Tibial nerve (tissue), 4 donors: ENCODE measurements around the gene GID4. TPM values are rescaled to one million over a fixed set of nuclear protein-coding genes. Genes with fewer than 3 reads are reported as not detected.

Experiments used
- DNase-seq, 2 donors: peaks; one replicate each; pipeline ENCODE4 v3.0.0-alpha.2; 2019; ENCODE audit warnings: low spot score in 2 of 2
- H3K27ac ChIP-seq, 4 donors: fragments of 200-600 bp; sonication (generic) in 3 of 4; one replicate each; pipeline ENCODE4 v1.5.1; 2017 to 2019; ENCODE audit warnings: mild to moderate bottlenecking in 1 of 4
- H3K27me3 ChIP-seq, 2 donors: fragments of 200-600 bp; sonication (generic) in 1 of 2; one replicate each; pipeline versions ENCODE4 v1.5.1 to v1.6.0; 2017 to 2019
- H3K36me3 ChIP-seq, 3 donors: fragments of 200-600 bp; sonication (generic); one replicate each; pipeline ENCODE4 v1.5.1; 2018 to 2019
- H3K4me1 ChIP-seq, 4 donors: fragments of 200-600 bp; sonication (generic) in 3 of 4; one replicate each; pipeline ENCODE4 v1.5.1; 2017 to 2019
- H3K4me3 ChIP-seq, 4 donors: fragments of 200-600 bp; sonication (generic) in 3 of 4; one replicate each; pipeline ENCODE4 v1.5.1; 2017 to 2019; ENCODE audit warnings: mild to moderate bottlenecking in 1 of 4, moderate library complexity in 1 of 4
- H3K9me3 ChIP-seq, 4 donors: fragments of 200-600 bp; sonication (generic) in 3 of 4; one replicate each; pipeline ENCODE4 v1.5.1; 2017 to 2019
- EP300 ChIP-seq, 2 donors: sonication (generic); formaldehyde crosslinking; IDR thresholded peaks; one replicate each; pipeline ENCODE4 v1.6.1; 2017; ENCODE audit warnings: antibody characterized with exemption in 2 of 2, mild to moderate bottlenecking in 1 of 2
- POLR2A ChIP-seq, 2 donors: fragments of 450-650 bp; IDR thresholded peaks; one replicate each; pipeline ENCODE4 v1.6.1; 2017; ENCODE audit warnings: antibody characterized with exemption in 2 of 2, mild to moderate bottlenecking in 2 of 2, moderate library complexity in 2 of 2
- WGBS, 2 donors: methylation state at CpG; one replicate each; pipeline ENCODE4 v1.1.5; 2018; 5-methylcytosine and 5-hydroxymethylcytosine counted together
- total RNA-seq, 4 donors: library from RNA; depleted of rRNA; stranded (reverse); fragments of >200 nt; gene quantifications; one replicate each; pipeline ENCODE4 v1.1.0, GENCODE V29; 2016
- TF ChIP-seq, protein P1 (sequence below), 5 experiments: fragments of 200-600 bp in 3 of 5; fragments of 450-650 bp in 2 of 5; sonication (generic) in 3 of 5; IDR thresholded peaks; one replicate each; pipeline ENCODE4 v1.5.1; 2016 to 2019; ENCODE audit warnings: antibody characterized with exemption in 5 of 5, mild to moderate bottlenecking in 3 of 5, moderate library complexity in 2 of 5

GID4 gene
- total RNA-seq, 4 donors from 2014 or later, result 13.2 to 19.4 (median 16.0) TPM

DNA sequence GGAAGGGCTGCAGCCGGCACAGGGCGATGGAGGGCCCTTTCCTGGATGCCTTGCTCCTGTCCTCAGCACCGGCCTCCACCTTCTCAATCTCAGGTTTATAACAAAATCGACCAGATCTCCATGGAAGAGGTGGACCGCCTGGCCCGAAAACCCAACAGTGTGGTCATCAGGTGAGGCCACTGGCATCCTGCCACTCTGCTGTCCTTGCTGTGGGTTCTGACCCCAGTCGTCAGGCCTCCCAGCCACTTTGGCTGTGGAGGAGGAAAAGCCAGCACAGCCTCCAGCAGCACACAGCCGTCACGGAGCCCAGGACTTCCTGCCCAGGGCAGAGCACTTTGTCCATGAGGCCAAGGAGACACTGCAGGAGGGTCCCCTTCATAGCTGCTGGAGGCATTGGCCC, 62.6 kb downstream of the GID4 start:
- no peaks in the 10 kb centered on the region for H3K27me3 ChIP-seq
- H3K9me3 ChIP-seq, result no peaks in the 10 kb centered on the region
- no peaks in the 10 kb centered on the region for H3K4me1 ChIP-seq
- H3K4me3 ChIP-seq, result no peak overlapping the region
- H3K27ac ChIP-seq, result no peak overlapping the region
- WGBS, 2 donors, result 91 to 92% methylated on average over 8 to 9 of the region's 9 CpGs
- TF ChIP-seq POLR2A (IDR thresholded peaks at IDR 0.05), result no peak
- TF ChIP-seq, protein P1, sequence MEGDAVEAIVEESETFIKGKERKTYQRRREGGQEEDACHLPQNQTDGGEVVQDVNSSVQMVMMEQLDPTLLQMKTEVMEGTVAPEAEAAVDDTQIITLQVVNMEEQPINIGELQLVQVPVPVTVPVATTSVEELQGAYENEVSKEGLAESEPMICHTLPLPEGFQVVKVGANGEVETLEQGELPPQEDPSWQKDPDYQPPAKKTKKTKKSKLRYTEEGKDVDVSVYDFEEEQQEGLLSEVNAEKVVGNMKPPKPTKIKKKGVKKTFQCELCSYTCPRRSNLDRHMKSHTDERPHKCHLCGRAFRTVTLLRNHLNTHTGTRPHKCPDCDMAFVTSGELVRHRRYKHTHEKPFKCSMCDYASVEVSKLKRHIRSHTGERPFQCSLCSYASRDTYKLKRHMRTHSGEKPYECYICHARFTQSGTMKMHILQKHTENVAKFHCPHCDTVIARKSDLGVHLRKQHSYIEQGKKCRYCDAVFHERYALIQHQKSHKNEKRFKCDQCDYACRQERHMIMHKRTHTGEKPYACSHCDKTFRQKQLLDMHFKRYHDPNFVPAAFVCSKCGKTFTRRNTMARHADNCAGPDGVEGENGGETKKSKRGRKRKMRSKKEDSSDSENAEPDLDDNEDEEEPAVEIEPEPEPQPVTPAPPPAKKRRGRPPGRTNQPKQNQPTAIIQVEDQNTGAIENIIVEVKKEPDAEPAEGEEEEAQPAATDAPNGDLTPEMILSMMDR (IDR thresholded peaks at IDR 0.05), result no peak
- no peak for TF ChIP-seq EP300 (IDR thresholded peaks at IDR 0.05)
- DNase-seq, result no peak
- H3K36me3 ChIP-seq, result peaks cover 0 to 98% (median 14%) of the 10 kb centered on the region in 3 donors

DNA sequence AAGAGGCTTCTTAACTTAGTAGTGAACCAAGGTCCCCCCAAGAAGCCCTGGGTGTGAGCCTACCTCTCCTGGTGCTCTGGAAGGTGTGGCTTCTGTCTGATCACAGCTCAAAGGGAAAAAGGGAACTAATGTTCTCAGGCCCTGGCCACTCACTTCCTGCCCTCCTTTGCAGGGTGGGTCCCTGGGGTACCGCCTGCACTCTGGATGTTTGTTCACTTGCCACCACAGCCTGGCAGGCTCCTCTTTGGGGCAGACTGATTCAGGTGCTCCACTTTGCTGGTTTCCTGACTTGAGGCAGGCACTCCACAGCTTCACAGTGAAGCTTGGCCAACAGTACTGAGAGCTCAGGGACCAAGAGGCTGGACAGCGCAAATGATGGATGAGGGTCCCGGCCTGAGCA, 63.4 kb downstream of the GID4 start:
- TF ChIP-seq, protein P1 (IDR thresholded peaks at IDR 0.05), result no peak
- TF ChIP-seq EP300 (IDR thresholded peaks at IDR 0.05) (no peak), POLR2A (IDR thresholded peaks at IDR 0.05) (no peak)
- H3K9me3 ChIP-seq, result no peaks in the 10 kb centered on the region
- no peaks in the 10 kb centered on the region for H3K4me1 ChIP-seq
- no peak overlapping the region for H3K27ac ChIP-seq
- H3K4me3 ChIP-seq, result no peak overlapping the region
- H3K27me3 ChIP-seq, result no peaks in the 10 kb centered on the region
- H3K36me3 ChIP-seq, result peaks cover 0 to 98% (median 14%) of the 10 kb centered on the region in 3 donors
- WGBS, 2 donors, result 74 to 100% methylated on average over 1 to 3 of the region's 3 CpGs
- no peak for DNase-seq

DNA sequence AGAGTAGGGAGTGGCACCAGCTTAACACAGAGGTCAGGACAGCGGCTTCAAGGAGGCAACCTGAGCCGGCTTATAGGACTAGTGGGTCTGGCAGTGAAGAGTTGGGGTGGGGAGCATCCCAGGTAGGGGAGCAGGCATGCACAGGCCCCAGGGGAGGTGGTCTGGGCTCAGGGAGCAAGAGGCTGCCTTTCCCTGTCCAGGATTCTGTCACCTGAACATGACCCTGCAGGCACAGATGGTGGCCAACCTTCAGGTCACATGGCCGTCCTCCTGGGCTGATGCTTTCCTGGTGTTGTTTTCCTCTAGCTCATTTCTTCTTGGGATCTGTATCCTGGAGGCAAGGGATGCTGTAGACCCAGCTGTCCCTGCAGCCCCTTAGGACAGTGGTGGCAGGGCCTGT, 65.8 kb downstream of the GID4 start:
- TF ChIP-seq EP300 (IDR thresholded peaks at IDR 0.05) (no peak), POLR2A (IDR thresholded peaks at IDR 0.05) (no peak)
- TF ChIP-seq, protein P1 (IDR thresholded peaks at IDR 0.05), result no peak
- 74 to 81% methylated on average over 3 of the region's 3 CpGs for WGBS, 2 donors
- Histone ChIP-seq H3K27me3 (no peaks in the 10 kb centered on the region), H3K27ac (no peak overlapping the region), H3K9me3 (no peaks in the 10 kb centered on the region), H3K4me1 (no peaks in the 10 kb centered on the region), H3K4me3 (no peak overlapping the region), H3K36me3 (peaks cover 0 to 82% (median 14%) of the 10 kb centered on the region in 3 donors)
- no peak for DNase-seq

DNA sequence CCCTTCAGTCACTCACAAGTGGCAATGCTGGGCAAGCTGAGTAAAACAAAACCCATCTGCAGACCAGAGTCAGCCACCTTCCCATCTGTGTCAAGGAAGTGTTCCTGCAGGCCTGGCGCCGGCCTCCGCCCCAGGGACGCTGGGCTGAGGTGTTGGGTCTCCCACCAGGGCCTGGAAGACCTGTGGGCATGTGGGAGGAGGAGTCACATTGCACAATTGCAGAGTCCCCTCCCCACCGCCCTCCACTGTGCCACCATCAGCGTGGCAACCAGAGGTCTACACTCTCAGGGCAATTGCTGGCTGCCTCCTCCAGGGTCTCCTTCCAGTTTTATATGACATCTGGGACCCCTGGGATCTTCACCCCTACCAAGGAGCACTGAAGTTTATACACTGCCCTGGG, 66.4 kb downstream of the GID4 start:
- DNase-seq, result no peak
- 73 to 95% methylated on average over 6 of the region's 6 CpGs for WGBS, 2 donors
- no peaks in the 10 kb centered on the region for H3K27me3 ChIP-seq
- H3K4me1 ChIP-seq, result no peaks in the 10 kb centered on the region
- H3K27ac ChIP-seq, result no peak overlapping the region
- no peak for TF ChIP-seq EP300 (IDR thresholded peaks at IDR 0.05)
- TF ChIP-seq, protein P1 (IDR thresholded peaks at IDR 0.05), result no peak
- no peak for TF ChIP-seq POLR2A (IDR thresholded peaks at IDR 0.05)
- no peak overlapping the region for H3K4me3 ChIP-seq
- peaks cover 0 to 76% (median 14%) of the 10 kb centered on the region in 3 donors for H3K36me3 ChIP-seq
- no peaks in the 10 kb centered on the region for H3K9me3 ChIP-seq

DNA sequence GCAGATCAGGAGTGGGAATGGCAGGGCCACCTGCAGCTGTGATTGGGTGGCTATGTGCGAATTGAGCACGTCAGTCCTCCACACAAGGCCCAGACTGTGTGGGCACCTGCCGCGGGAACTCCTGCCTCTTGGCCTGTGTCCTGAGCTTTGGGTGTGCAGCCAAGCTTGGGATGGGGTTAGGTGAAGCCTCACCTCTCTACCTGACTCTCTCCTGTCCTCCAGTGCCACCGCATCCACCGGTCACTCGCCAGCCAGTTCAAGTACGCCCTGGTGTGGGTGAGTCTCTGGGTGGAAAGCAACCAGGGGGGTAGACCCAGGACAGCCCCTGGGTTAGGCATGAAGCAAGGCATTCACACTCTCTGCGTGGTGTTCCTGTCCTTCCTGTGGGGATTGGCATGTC, 67.0 kb downstream of the GID4 start:
- Histone ChIP-seq H3K27me3 (no peaks in the 10 kb centered on the region), H3K36me3 (peaks cover 0 to 70% (median 10%) of the 10 kb centered on the region in 3 donors), H3K9me3 (no peaks in the 10 kb centered on the region), H3K27ac (no peak overlapping the region), H3K4me1 (no peaks in the 10 kb centered on the region), H3K4me3 (no peak overlapping the region)
- TF ChIP-seq, protein P1 (IDR thresholded peaks at IDR 0.05), result no peak
- TF ChIP-seq POLR2A (IDR thresholded peaks at IDR 0.05), result no peak
- no peak for TF ChIP-seq EP300 (IDR thresholded peaks at IDR 0.05)
- DNase-seq, result no peak
- WGBS, 2 donors, result 89 to 90% methylated on average over 9 of the region's 9 CpGs
